KG1 (cell line): ENCODE measurements around the gene CCDC170.
"Not testable (repeated sequence)": the region's sequence is repeated elsewhere in the genome, so short reads cannot be mapped to it uniquely, and the experiment has no call there.

Experiments
- DNase-seq: peaks from one replicate; lab custom pipeline; 2025; lab: John Stamatoyannopoulos, UW

CCDC170 gene

GRCh38 chr6:151493804-151494234, at the start of gene CCDC170:
Gene CCDC170 (plus strand): TSS chr6:151494017. CDS start chr6:151494129, 112 bp downstream.
- DNase-seq, result no peak

- no peak for DNase-seq
These were observed 48.3 kb upstream of the CCDC170 start for GRCh38 chr6:151445482-151445881.

- no peak for DNase-seq
These were observed 46.6 kb upstream of the CCDC170 start for GRCh38 chr6:151447237-151447636.

- DNase-seq, result no peak
These were observed 45.2 kb upstream of the CCDC170 start for GRCh38 chr6:151448623-151449022.

GRCh38 chr6:151450928-151451327, 42.9 kb upstream of the CCDC170 start:
- DNase-seq, result not testable (repeated sequence)

- DNase-seq, result no peak
These were observed 42.3 kb upstream of the CCDC170 start for GRCh38 chr6:151451417-151451949.

GRCh38 chr6:151451950-151452749, 41.7 kb upstream of the CCDC170 start, which contains the start of gene RMND1:
Gene RMND1 (minus strand): TSS chr6:151452126. CDS start chr6:151445811, 6,315 bp downstream.
- peak; percentile 99 for DNase-seq

GRCh38 chr6:151452750-151453427, 40.9 kb upstream of the CCDC170 start:
- DNase-seq, result peak; percentile 43

GRCh38 chr6:151455751-151456398, 37.9 kb upstream of the CCDC170 start:
- DNase-seq, result not testable (repeated sequence)

- no peak for DNase-seq
These were observed 32.1 kb upstream of the CCDC170 start for GRCh38 chr6:151461673-151462072.

- no peak for DNase-seq
These were observed 29.1 kb upstream of the CCDC170 start for GRCh38 chr6:151464702-151465101.

- DNase-seq, result peak; percentile 36
These were observed 17.9 kb upstream of the CCDC170 start for GRCh38 chr6:151475653-151476523.

GRCh38 chr6:151477726-151478125, 16.1 kb upstream of the CCDC170 start:
- DNase-seq, result no peak

GRCh38 chr6:151478670-151479069, 15.1 kb upstream of the CCDC170 start:
- no peak for DNase-seq

- no peak for DNase-seq
These were observed 12.0 kb upstream of the CCDC170 start for GRCh38 chr6:151481786-151482185.

GRCh38 chr6:151482290-151482689, 11.5 kb upstream of the CCDC170 start:
- no peak for DNase-seq

GRCh38 chr6:151483994-151484393, 9.8 kb upstream of the CCDC170 start:
- no peak for DNase-seq

- no peak for DNase-seq
These were observed 5.6 kb upstream of the CCDC170 start for GRCh38 chr6:151488226-151488625.

GRCh38 chr6:151490996-151491395, 2.8 kb upstream of the CCDC170 start:
- DNase-seq, result no peak

- DNase-seq, result no peak
These were observed 535 bp upstream of the CCDC170 start for GRCh38 chr6:151493161-151493803.
